SK-N-SH (cell line): ENCODE measurements around the gene ANK3. TPM values are rescaled to one million over a fixed set of nuclear protein-coding genes. Genes with fewer than 3 reads are reported as not detected.

Experiments
- CTCF ChIA-PET: fragments of 300-600, 350-600 bp; formaldehyde crosslinking; extraction: SDS; loops from one replicate; lab custom pipeline; 2021; lab: Yijun Ruan, JAX
- POLR2A ChIA-PET: fragments of 350-600 bp; sonication (Branson Sonifier 250); formaldehyde crosslinking; extraction: SDS; loops from one replicate; lab custom pipeline; 2020; ENCODE audit warnings: antibody characterized with exemption, inconsistent platforms; lab: Yijun Ruan, JAX
- DNase-seq: peaks from one replicate; pipeline ENCODE4 v3.0.0; 2012
- H2AFZ ChIP-seq: fragments of 200-600 bp; sonication (generic); 2 replicates; pipeline ENCODE4 v1.8.1; 2016; ENCODE audit warnings: antibody characterized with exemption, mild to moderate bottlenecking, low read depth
- H3F3A ChIP-seq: fragments of 200-600 bp; sonication (generic); replicated peaks from 2 replicates; pipeline ENCODE3; 2016; ENCODE audit warnings: antibody characterized with exemption, mild to moderate bottlenecking; ENCODE audit not compliant: insufficient read depth
- H3K27ac ChIP-seq, 2 experiments: fragments of 200-500 bp in 1 of 2; fragments of 200-600 bp in 1 of 2; sonication (Bioruptor generic) in 1 of 2; sonication (generic), shearing (Covaris generic) in 1 of 2; 2 replicates each; pipeline versions ENCODE4 v1.5.1 to v1.6.1; 2014 to 2016; ENCODE audit warnings: low read depth in 2 of 2, inconsistent platforms in 1 of 2, low read length in 1 of 2, mild to moderate bottlenecking in 1 of 2, mixed read lengths in 1 of 2
- H3K27me3 ChIP-seq: fragments of 200-600 bp; sonication (generic), shearing (Covaris generic); 2 replicates; pipeline ENCODE4 v1.6.1; 2016; ENCODE audit warnings: mixed run types; ENCODE audit not compliant: insufficient read depth
- H3K36me3 ChIP-seq, 2 experiments: fragments of 200-500 bp in 1 of 2; fragments of 200-600 bp in 1 of 2; sonication (Bioruptor generic) in 1 of 2; sonication (generic) in 1 of 2; replicated peaks in 1 of 2; 2 replicates each; pipeline versions ENCODE3 to v1.5.1; 2014 to 2016; ENCODE audit warnings: low read length in 1 of 2, mild to moderate bottlenecking in 1 of 2; ENCODE audit not compliant: insufficient read depth in 2 of 2, control insufficient read depth in 1 of 2
- H3K4me1 ChIP-seq, 2 experiments: fragments of 200-500 bp in 1 of 2; fragments of 200-600 bp in 1 of 2; sonication (Bioruptor generic) in 1 of 2; sonication (generic), shearing (Covaris generic) in 1 of 2; 2 replicates each; pipeline versions ENCODE4 v1.5.1 to v1.6.1; 2014 to 2016; ENCODE audit warnings: low read depth in 1 of 2, low read length in 1 of 2, mixed run types in 1 of 2; ENCODE audit not compliant: insufficient read depth in 2 of 2, control insufficient read depth in 1 of 2
- H3K4me2 ChIP-seq: fragments of 200-600 bp; sonication (generic), shearing (Covaris generic); 2 replicates; pipeline ENCODE4 v1.6.1; 2017; ENCODE audit warnings: mixed run types
- H3K4me3 ChIP-seq, 2 experiments: fragments of 200-500 bp in 1 of 2; fragments of 200-600 bp in 1 of 2; sonication (Bioruptor generic) in 1 of 2; sonication (generic), shearing (Covaris generic) in 1 of 2; 2 replicates each; pipeline versions ENCODE4 v1.5.1 to v1.8.1; 2014 to 2016; ENCODE audit warnings: low read depth in 2 of 2, inconsistent platforms in 1 of 2, low read length in 1 of 2, mild to moderate bottlenecking in 1 of 2, mixed read lengths in 1 of 2, moderate library complexity in 1 of 2
- H3K79me2 ChIP-seq: fragments of 200-600 bp; sonication (generic); 2 replicates; pipeline ENCODE4 v1.8.1; 2017; ENCODE audit warnings: mild to moderate bottlenecking; ENCODE audit not compliant: insufficient read depth
- H3K9ac ChIP-seq: fragments of 200-600 bp; sonication (generic); 2 replicates; pipeline ENCODE4 v1.6.1; 2017; ENCODE audit warnings: mixed run types
- H3K9me2 ChIP-seq: fragments of 200-600 bp; sonication (generic); 2 replicates; pipeline ENCODE4 v1.6.1; 2017; ENCODE audit warnings: mixed run types
- H3K9me3 ChIP-seq: fragments of 200-600 bp; sonication (generic); 2 replicates; pipeline ENCODE4 v1.6.1; 2017; ENCODE audit warnings: mixed run types, mild to moderate bottlenecking, moderate library complexity
- H4K20me1 ChIP-seq: fragments of 200-600 bp; sonication (generic); 2 replicates; pipeline ENCODE4 v1.6.1; 2017; ENCODE audit warnings: mild to moderate bottlenecking, mixed run types; ENCODE audit not compliant: insufficient read depth
- CHD2 ChIP-seq: fragments of 150-350 bp; IDR thresholded peaks from 2 replicates; pipeline ENCODE4 v1.6.1; 2018; ENCODE audit warnings: low read length; ENCODE audit not compliant: partially characterized antibody
- FOSL2 ChIP-seq: IDR thresholded peaks from 2 replicates; pipeline ENCODE4 v1.4.0; 2012; ENCODE audit warnings: low read depth, mild to moderate bottlenecking, moderate library complexity, borderline replicate concordance
- JUND ChIP-seq: IDR thresholded peaks from 2 replicates; pipeline ENCODE4 v1.4.0; 2012
- PBX3 ChIP-seq: IDR thresholded peaks from 2 replicates; pipeline ENCODE4; 2012
- RAD21 ChIP-seq: IDR thresholded peaks from 2 replicates; pipeline ENCODE4 v1.6.1; 2012; ENCODE audit warnings: mild to moderate bottlenecking, low read length
- RFX5 ChIP-seq: IDR thresholded peaks from 2 replicates; pipeline ENCODE4 v1.6.1; 2012; ENCODE audit warnings: mild to moderate bottlenecking, improper control_type of control experiment, low read length
- RXRA ChIP-seq: IDR thresholded peaks from 2 replicates; pipeline ENCODE4 v1.4.0; 2012; ENCODE audit warnings: low read depth, mild to moderate bottlenecking, borderline replicate concordance
- SMC3 ChIP-seq: IDR thresholded peaks from 2 replicates; pipeline ENCODE4 v1.6.1; 2012; ENCODE audit warnings: low read depth, low read length, improper control_type of control experiment
- YY1 ChIP-seq: IDR thresholded peaks from 2 replicates; pipeline ENCODE4 v1.4.0; 2012; ENCODE audit warnings: low read depth, mild to moderate bottlenecking
- ZBTB33 ChIP-seq: IDR thresholded peaks from 2 replicates; pipeline ENCODE4 v1.4.0; 2012; ENCODE audit warnings: low read depth, borderline replicate concordance
- WGBS: methylation state at CpG from one replicate; pipeline ENCODE4 v1.1.6; 2017; ENCODE audit warnings: low lambda C conversion rate; 5-methylcytosine and 5-hydroxymethylcytosine counted together
- polyA plus RNA-seq, 3 experiments: library from polyadenylated mRNA; depleted of rRNA; stranded (reverse); fragments of >200 nt; gene quantifications; 2 replicates each; pipeline ENCODE4 v1.2.3, GENCODE V29; 2012
- TF ChIP-seq, protein P1 (sequence below): fragments of 200-600 bp; sonication (generic); IDR thresholded peaks from 2 replicates; pipeline ENCODE4 v1.6.1; 2017; ENCODE audit warnings: antibody characterized with exemption, mild to moderate bottlenecking, moderate library complexity
- TF ChIP-seq, protein P2 (sequence below): fragments of 150-350 bp; IDR thresholded peaks from 2 replicates; pipeline ENCODE4 v1.6.1; 2016; ENCODE audit warnings: mild to moderate bottlenecking, low read depth, low read length
- TF ChIP-seq, protein P3 (sequence below): IDR thresholded peaks from 2 replicates; pipeline ENCODE4 v1.4.0; 2012; ENCODE audit warnings: low read depth, borderline replicate concordance

ANK3 gene
- polyA plus RNA-seq, 1 of the 3 experiments (the other 2 are of a cell fraction): 10.0 TPM

GRCh38 chr10:60098677-60099601, 290.7 kb downstream of the ANK3 start:
- Histone ChIP-seq H3K4me3 (no peak overlapping the region; a peak in 1 of 4 replicates), H3K4me1 (no peaks in the 10 kb centered on the region; a peak in 1 of 4 replicates), H3K36me3 (no peaks in the 10 kb centered on the region), H3K27ac (no peak overlapping the region), H3K9me2 (no peaks in the 10 kb centered on the region), H3K9ac (no peak overlapping the region), H3K79me2 (no peaks in the 10 kb centered on the region), H3K4me2 (no peak overlapping the region), H3K27me3 (no peaks in the 10 kb centered on the region), H3F3A (no peaks in the 10 kb centered on the region), H4K20me1 (no peaks in the 10 kb centered on the region), H3K9me3 (no peaks in the 10 kb centered on the region), H2AFZ (no peak overlapping the region)
- POLR2A ChIA-PET: no interaction called here
- peak; percentile 20 for DNase-seq
- TF ChIP-seq, protein P1, sequence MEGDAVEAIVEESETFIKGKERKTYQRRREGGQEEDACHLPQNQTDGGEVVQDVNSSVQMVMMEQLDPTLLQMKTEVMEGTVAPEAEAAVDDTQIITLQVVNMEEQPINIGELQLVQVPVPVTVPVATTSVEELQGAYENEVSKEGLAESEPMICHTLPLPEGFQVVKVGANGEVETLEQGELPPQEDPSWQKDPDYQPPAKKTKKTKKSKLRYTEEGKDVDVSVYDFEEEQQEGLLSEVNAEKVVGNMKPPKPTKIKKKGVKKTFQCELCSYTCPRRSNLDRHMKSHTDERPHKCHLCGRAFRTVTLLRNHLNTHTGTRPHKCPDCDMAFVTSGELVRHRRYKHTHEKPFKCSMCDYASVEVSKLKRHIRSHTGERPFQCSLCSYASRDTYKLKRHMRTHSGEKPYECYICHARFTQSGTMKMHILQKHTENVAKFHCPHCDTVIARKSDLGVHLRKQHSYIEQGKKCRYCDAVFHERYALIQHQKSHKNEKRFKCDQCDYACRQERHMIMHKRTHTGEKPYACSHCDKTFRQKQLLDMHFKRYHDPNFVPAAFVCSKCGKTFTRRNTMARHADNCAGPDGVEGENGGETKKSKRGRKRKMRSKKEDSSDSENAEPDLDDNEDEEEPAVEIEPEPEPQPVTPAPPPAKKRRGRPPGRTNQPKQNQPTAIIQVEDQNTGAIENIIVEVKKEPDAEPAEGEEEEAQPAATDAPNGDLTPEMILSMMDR: peak; percentile 58
- TF ChIP-seq RAD21: peak; percentile 32
- no peak for TF ChIP-seq RFX5
- no peak for TF ChIP-seq RXRA
- no peak for TF ChIP-seq YY1
- peak; percentile 4; the same call in 1 of the 2 replicates for TF ChIP-seq SMC3
- WGBS: 64% methylated on average over 4 of the region's 4 CpGs
- CTCF ChIA-PET: interaction anchor here (0.6 to 6.9 kb wide), 20 partner anchors 14 to 548 kb away, joined by 3 to 99 read pairs (median 4); no protein-coding TSS in a partner anchor

DNA sequence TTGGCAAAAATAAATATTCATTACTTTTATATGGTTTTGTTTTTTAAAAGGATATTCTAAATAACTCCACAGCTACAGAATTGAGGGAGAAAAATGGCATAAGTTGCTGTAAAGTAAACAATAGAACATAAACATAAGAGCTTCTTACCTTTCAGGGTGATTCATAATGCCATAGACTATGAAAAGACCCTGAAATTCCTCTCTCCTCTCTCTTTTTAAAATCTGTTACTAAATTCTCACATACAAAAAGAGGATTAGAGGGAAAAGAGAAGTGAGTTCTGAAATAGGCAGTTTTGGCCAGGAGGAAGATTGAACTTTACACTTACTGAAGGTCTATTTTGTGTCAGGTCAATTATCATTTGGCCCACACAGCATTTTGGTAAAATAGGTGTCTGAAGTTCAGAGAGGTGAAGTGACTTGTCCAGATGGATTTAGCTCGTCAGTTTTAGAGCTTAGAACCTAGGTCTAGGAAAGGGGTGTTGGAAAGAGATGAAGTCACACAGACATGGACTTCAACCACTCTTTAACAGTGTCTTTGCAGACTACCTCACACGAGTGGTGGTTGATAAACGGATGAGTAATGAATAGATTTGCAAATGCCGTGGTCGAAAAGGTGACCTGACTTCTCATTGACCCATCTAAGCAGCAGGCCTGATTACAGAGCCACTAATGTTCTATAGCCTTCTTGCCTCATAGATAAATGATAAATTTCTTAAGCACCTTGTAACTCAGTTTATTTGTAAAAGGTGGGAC, 292.7 kb downstream of the ANK3 start:
- Histone ChIP-seq H3K27ac (no peak overlapping the region), H3K4me1 (no peaks in the 10 kb centered on the region; a peak in 1 of 4 replicates), H3K9me2 (no peaks in the 10 kb centered on the region), H2AFZ (no peak overlapping the region), H3K27me3 (no peaks in the 10 kb centered on the region), H4K20me1 (no peaks in the 10 kb centered on the region), H3K79me2 (no peaks in the 10 kb centered on the region), H3K4me2 (no peak overlapping the region), H3K9ac (no peak overlapping the region), H3K4me3 (no peak overlapping the region), H3K36me3 (no peaks in the 10 kb centered on the region), H3K9me3 (no peaks in the 10 kb centered on the region), H3F3A (no peaks in the 10 kb centered on the region)
- DNase-seq: no peak
- CTCF ChIA-PET: interaction anchor here (0.8 to 6.9 kb wide), 7 partner anchors 18 to 550 kb away, joined by 3 to 99 read pairs (median 3); no protein-coding TSS in a partner anchor
- WGBS: 85% methylated on average over 5 of the region's 5 CpGs
- POLR2A ChIA-PET: no interaction called here
- TF ChIP-seq, protein P2, sequence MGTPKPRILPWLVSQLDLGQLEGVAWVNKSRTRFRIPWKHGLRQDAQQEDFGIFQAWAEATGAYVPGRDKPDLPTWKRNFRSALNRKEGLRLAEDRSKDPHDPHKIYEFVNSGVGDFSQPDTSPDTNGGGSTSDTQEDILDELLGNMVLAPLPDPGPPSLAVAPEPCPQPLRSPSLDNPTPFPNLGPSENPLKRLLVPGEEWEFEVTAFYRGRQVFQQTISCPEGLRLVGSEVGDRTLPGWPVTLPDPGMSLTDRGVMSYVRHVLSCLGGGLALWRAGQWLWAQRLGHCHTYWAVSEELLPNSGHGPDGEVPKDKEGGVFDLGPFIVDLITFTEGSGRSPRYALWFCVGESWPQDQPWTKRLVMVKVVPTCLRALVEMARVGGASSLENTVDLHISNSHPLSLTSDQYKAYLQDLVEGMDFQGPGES: no peak
- TF ChIP-seq PBX3: no peak
- TF ChIP-seq, protein P1: no peak
- no peak for TF ChIP-seq ZBTB33
- TF ChIP-seq, protein P3, sequence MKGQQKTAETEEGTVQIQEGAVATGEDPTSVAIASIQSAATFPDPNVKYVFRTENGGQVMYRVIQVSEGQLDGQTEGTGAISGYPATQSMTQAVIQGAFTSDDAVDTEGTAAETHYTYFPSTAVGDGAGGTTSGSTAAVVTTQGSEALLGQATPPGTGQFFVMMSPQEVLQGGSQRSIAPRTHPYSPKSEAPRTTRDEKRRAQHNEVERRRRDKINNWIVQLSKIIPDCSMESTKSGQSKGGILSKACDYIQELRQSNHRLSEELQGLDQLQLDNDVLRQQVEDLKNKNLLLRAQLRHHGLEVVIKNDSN: no peak
- no peak for TF ChIP-seq JUND
- no peak for TF ChIP-seq SMC3
- TF ChIP-seq CHD2: no peak
- no peak for TF ChIP-seq FOSL2
